Natural killer cell (primary cell): ENCODE measurements around the gene KDM7A. TPM values are rescaled to one million over a fixed set of nuclear protein-coding genes. Genes with fewer than 3 reads are reported as not detected.

Experiments used
- ATAC-seq, 3 donors: fragments of 150-1000 bp in 2 of 3; fragments of 200-7000 bp in 1 of 3; cut with Tn5 transposase; 1 replicate in 1 of 3; 2 replicates in 2 of 3; pipeline ENCODE4 v1.10.0; 2021; ENCODE audit warnings: mild to moderate bottlenecking in 2 of 3, moderate library complexity in 2 of 3
- DNase-seq, 2 donors: peaks; one replicate each; pipeline versions ENCODE4 v3.0.0 to v3.0.0-alpha.2; 2013 to 2021; ENCODE audit warnings: mixed read lengths in 1 of 2
- H3K27ac ChIP-seq: one replicate; pipeline ENCODE4 v1.5.1; 2013; ENCODE audit warnings: mild to moderate bottlenecking, low read length
- H3K27me3 ChIP-seq: one replicate; pipeline ENCODE4 v1.6.1; 2013; ENCODE audit warnings: low read length; ENCODE audit not compliant: control insufficient read depth, insufficient read depth
- H3K36me3 ChIP-seq: one replicate; pipeline ENCODE4 v1.6.1; 2013; ENCODE audit warnings: low read length; ENCODE audit not compliant: control insufficient read depth, insufficient read depth
- H3K4me1 ChIP-seq: one replicate; pipeline ENCODE4 v1.6.1; 2013; ENCODE audit warnings: low read length; ENCODE audit not compliant: control insufficient read depth, insufficient read depth
- H3K4me3 ChIP-seq: one replicate; pipeline ENCODE4 v1.5.1; 2013; ENCODE audit warnings: low read length
- H3K9me3 ChIP-seq: one replicate; pipeline ENCODE4 v1.6.1; 2013; ENCODE audit warnings: low read length; ENCODE audit not compliant: control insufficient read depth, insufficient read depth
- H3K27ac Mint-ChIP-seq, 2 donors: one replicate each; pipeline ENCODE4 v1.8.0; 2022; ENCODE audit warnings: mild to moderate bottlenecking in 2 of 2, mixed read lengths in 2 of 2, moderate library complexity in 1 of 2
- H3K27me3 Mint-ChIP-seq, 2 donors: one replicate each; pipeline ENCODE4 v1.8.0; 2022; ENCODE audit warnings: low read depth in 2 of 2, mixed read lengths in 2 of 2
- H3K36me3 Mint-ChIP-seq: one replicate; pipeline ENCODE4 v1.8.0; 2022; ENCODE audit warnings: mixed read lengths
- H3K4me1 Mint-ChIP-seq, 2 donors: one replicate each; pipeline ENCODE4 v1.8.0; 2022; ENCODE audit warnings: mixed read lengths in 2 of 2
- H3K4me3 Mint-ChIP-seq: one replicate; pipeline ENCODE4 v1.8.0; 2022; ENCODE audit warnings: mild to moderate bottlenecking, moderate library complexity, mixed read lengths
- H3K9me3 Mint-ChIP-seq, 2 donors: one replicate each; pipeline ENCODE4 v1.8.0; 2022; ENCODE audit warnings: mixed read lengths in 2 of 2
- CTCF ChIP-seq: fragments of 200-600 bp; IDR thresholded peaks from one replicate; pipeline ENCODE4 v1.8.0; 2022; ENCODE audit warnings: antibody characterized with exemption
- WGBS: methylation state at CpG from one replicate; pipeline ENCODE4 v1.1.7; 2013; ENCODE audit warnings: missing lambda C conversion rate; ENCODE audit not compliant: insufficient coverage; 5-methylcytosine and 5-hydroxymethylcytosine counted together
- intact Hi-C: fragments of 100-400 bp; cut with micrococcal nuclease; formaldehyde crosslinking; loops from one replicate; pipeline ENCODE4 v1.14.2; 2022
- total RNA-seq, 4 donors: library from RNA; stranded (reverse); fragments of 120-200 nt in 1 of 4; gene quantifications; one replicate each; pipeline versions ENCODE4 v1.2.3 to v1.2.4, GENCODE V29; 2013 to 2022

Gene KDM7A
- total RNA-seq, 3 donors from 2014 or later (not counting 1 experiment from before 2014, with no cell fraction given): 25.2 to 38.1 (median 36.1) TPM

- Mint-ChIP-seq H3K4me1 (peaks cover 34 to 44% of the 10 kb centered on the region in 2 donors), H3K36me3 (no peaks in the 10 kb centered on the region), H3K27ac (peak overlapping the region in 1 of 2 donors; percentile 1), H3K27me3 (no peaks in the 10 kb centered on the region), H3K4me3 (no peak overlapping the region), H3K9me3 (no peaks in the 10 kb centered on the region)
- ATAC-seq (no peak), DNase-seq (no peak)
- Histone ChIP-seq H3K27me3 (no peaks in the 10 kb centered on the region), H3K27ac (no peak overlapping the region), H3K36me3 (no peaks in the 10 kb centered on the region), H3K4me1 (no peaks in the 10 kb centered on the region), H3K9me3 (no peaks in the 10 kb centered on the region), H3K4me3 (no peak overlapping the region)
- 100% methylated on average over 3 of the region's 3 CpGs for WGBS
- intact Hi-C loops: no loop called here
- no peak for TF ChIP-seq CTCF
These were observed 32.8 kb downstream of the KDM7A start for GRCh38 chr7:140143997-140144396.

- H3K9me3 ChIP-seq: no peaks in the 10 kb centered on the region
- no peak overlapping the region for H3K27ac ChIP-seq
- H3K36me3 Mint-ChIP-seq: no peaks in the 10 kb centered on the region
- H3K36me3 ChIP-seq: no peaks in the 10 kb centered on the region
- DNase-seq (no peak), ATAC-seq (no peak)
- TF ChIP-seq CTCF: no peak
- H3K4me3 Mint-ChIP-seq: no peak overlapping the region
- no peaks in the 10 kb centered on the region for H3K27me3 ChIP-seq
- intact Hi-C loops: no loop called here
- H3K4me3 ChIP-seq: no peak overlapping the region
- peaks cover 32 to 43% of the 10 kb centered on the region in 2 donors for H3K4me1 Mint-ChIP-seq
- no peak overlapping the region for H3K27ac Mint-ChIP-seq
- H3K4me1 ChIP-seq: no peaks in the 10 kb centered on the region
- H3K9me3 Mint-ChIP-seq: no peaks in the 10 kb centered on the region
- no peaks in the 10 kb centered on the region for H3K27me3 Mint-ChIP-seq
These were observed 34.8 kb downstream of the KDM7A start for GRCh38 chr7:140142031-140142430.

- Histone ChIP-seq H3K4me1 (no peaks in the 10 kb centered on the region), H3K9me3 (no peaks in the 10 kb centered on the region), H3K27me3 (no peaks in the 10 kb centered on the region), H3K4me3 (no peak overlapping the region), H3K27ac (no peak overlapping the region), H3K36me3 (no peaks in the 10 kb centered on the region)
- DNase-seq: no peak
- ATAC-seq: no peak
- intact Hi-C loops: no loop called here
- peaks cover 26 to 38% of the 10 kb centered on the region in 2 donors for H3K4me1 Mint-ChIP-seq
- no peak overlapping the region for H3K4me3 Mint-ChIP-seq
- no peak overlapping the region for H3K27ac Mint-ChIP-seq
- H3K9me3 Mint-ChIP-seq: no peaks in the 10 kb centered on the region
- no CpG with 5 or more reads among the region's 3 CpGs for WGBS
- no peaks in the 10 kb centered on the region for H3K27me3 Mint-ChIP-seq
- no peaks in the 10 kb centered on the region for H3K36me3 Mint-ChIP-seq
- no peak for TF ChIP-seq CTCF
These were observed 35.5 kb downstream of the KDM7A start for GRCh38 chr7:140141256-140141655.

GRCh38 chr7:140137078-140137477 lies 39.7 kb downstream of the KDM7A start:
- no peak overlapping the region for H3K27ac Mint-ChIP-seq

More at GRCh38 chr7:140137078-140137477, 39.7 kb downstream of the KDM7A start:
- H3K27me3 Mint-ChIP-seq: no peaks in the 10 kb centered on the region
- WGBS: 100% methylated on average over 1 of the region's 2 CpGs
- no peaks in the 10 kb centered on the region for H3K9me3 ChIP-seq
- DNase-seq: no peak
- ATAC-seq: no peak
- H3K4me1 Mint-ChIP-seq: peaks cover 13 to 19% of the 10 kb centered on the region in 2 donors
- H3K36me3 Mint-ChIP-seq: no peaks in the 10 kb centered on the region
- H3K27ac ChIP-seq: no peak overlapping the region
- intact Hi-C loops: no loop called here
- no peaks in the 10 kb centered on the region for H3K27me3 ChIP-seq
- H3K9me3 Mint-ChIP-seq: no peaks in the 10 kb centered on the region
- H3K4me3 ChIP-seq: no peak overlapping the region
- TF ChIP-seq CTCF: no peak
- no peak overlapping the region for H3K4me3 Mint-ChIP-seq
- H3K36me3 ChIP-seq: peaks cover 17% of the 10 kb centered on the region
- H3K4me1 ChIP-seq: no peaks in the 10 kb centered on the region
